ENCODE measurements around the gene SLC7A1. TPM values are rescaled to one million over a fixed set of nuclear protein-coding genes. Genes with fewer than 3 reads are reported as not detected.

Gene SLC7A1
- total RNA-seq, 2 donors from 2014 or later: 47.7 to 63.5 TPM

GRCh38 chr13:29537736-29538651 lies 57.5 kb downstream of the SLC7A1 start:
- DNase-seq (ENCODE audit: low spot score): no peak

GRCh38 chr13:29536853-29537252 lies 58.6 kb downstream of the SLC7A1 start:
- DNase-seq (ENCODE audit: low spot score): no peak
- intact Hi-C loops (cut with DNase I): no loop called here

More at GRCh38 chr13:29537736-29538651, 57.5 kb downstream of the SLC7A1 start:
- intact Hi-C loops (cut with DNase I): no loop called here

- intact Hi-C loops (cut with DNase I): no loop called here
- no peak for DNase-seq (ENCODE audit: low spot score)
Measured at GRCh38 chr13:29535663-29536655, 59.5 kb downstream of the SLC7A1 start.

GRCh38 chr13:29534083-29534482 lies 61.4 kb downstream of the SLC7A1 start:
- no peak for DNase-seq (ENCODE audit: low spot score)
- intact Hi-C loops (cut with DNase I): no loop called here

GRCh38 chr13:29532821-29533220 lies 62.7 kb downstream of the SLC7A1 start:
- intact Hi-C loops (cut with DNase I): loop anchor here in 1 of 2 donors (1.0 kb wide), 1 partner anchor 39 kb away; no protein-coding TSS in a partner anchor
- DNase-seq (ENCODE audit: low spot score): no peak

GRCh38 chr13:29532116-29532515 lies 63.4 kb downstream of the SLC7A1 start:
- intact Hi-C loops (cut with DNase I): loop anchor here in 1 of 2 donors (1.0 kb wide), 1 partner anchor 40 kb away; no protein-coding TSS in a partner anchor
- no peak for DNase-seq (ENCODE audit: low spot score)

- DNase-seq (ENCODE audit: low spot score): peak; percentile 35
- intact Hi-C loops (cut with DNase I): no loop called here
Measured at GRCh38 chr13:29530901-29531300, 64.6 kb downstream of the SLC7A1 start.

- intact Hi-C loops (cut with DNase I): no loop called here
- no peak for DNase-seq (ENCODE audit: low spot score)
Measured at GRCh38 chr13:29529754-29530153, 65.7 kb downstream of the SLC7A1 start.

- intact Hi-C loops (cut with DNase I): no loop called here
- DNase-seq (ENCODE audit: low spot score): no peak
Measured at GRCh38 chr13:29527916-29528315, 67.6 kb downstream of the SLC7A1 start.

- intact Hi-C loops (cut with DNase I): no loop called here
- DNase-seq (ENCODE audit: low spot score): no peak
Measured at GRCh38 chr13:29527511-29527910, 68.0 kb downstream of the SLC7A1 start.

- peak; percentile 36 for DNase-seq (ENCODE audit: low spot score)
- intact Hi-C loops (cut with DNase I): no loop called here
Measured at GRCh38 chr13:29526741-29527140, 68.7 kb downstream of the SLC7A1 start.

- DNase-seq (ENCODE audit: low spot score): no peak
Measured at GRCh38 chr13:29525757-29526156, 69.7 kb downstream of the SLC7A1 start.

GRCh38 chr13:29524641-29525040 lies 70.8 kb downstream of the SLC7A1 start:
- intact Hi-C loops (cut with DNase I): no loop called here
- no peak for DNase-seq (ENCODE audit: low spot score)

More at GRCh38 chr13:29525757-29526156, 69.7 kb downstream of the SLC7A1 start:
- intact Hi-C loops (cut with DNase I): no loop called here

- intact Hi-C loops (cut with DNase I): no loop called here
Measured at GRCh38 chr13:29524176-29524575, 71.3 kb downstream of the SLC7A1 start.

GRCh38 chr13:29523199-29523961 lies 72.1 kb downstream of the SLC7A1 start:
- peak; percentile 92 for DNase-seq (ENCODE audit: low spot score)
- intact Hi-C loops (cut with DNase I): no loop called here

More at GRCh38 chr13:29524176-29524575, 71.3 kb downstream of the SLC7A1 start:
- DNase-seq (ENCODE audit: low spot score): peak; percentile 97

- DNase-seq (ENCODE audit: low spot score): peak; percentile 79
- intact Hi-C loops (cut with DNase I): no loop called here
Measured at GRCh38 chr13:29522044-29522685, 73.3 kb downstream of the SLC7A1 start.

GRCh38 chr13:29521336-29521735 lies 74.2 kb downstream of the SLC7A1 start:
- intact Hi-C loops (cut with DNase I): no loop called here
- DNase-seq (ENCODE audit: low spot score): peak; percentile 15

GRCh38 chr13:29520671-29521070 lies 74.8 kb downstream of the SLC7A1 start:
- intact Hi-C loops (cut with DNase I): no loop called here
- DNase-seq (ENCODE audit: low spot score): peak; percentile 35
